GM12872 (cell line): ENCODE data around the gene SFMBT2.

Experiments used
- CTCF ChIP-seq: IDR thresholded peaks from 3 replicates; pipeline ENCODE4 v1.5.1; 2011; ENCODE audit warnings: low read depth, mild to moderate bottlenecking, low read length, moderate library complexity; ENCODE audit not compliant: insufficient read depth

The SFMBT2 gene

DNA sequence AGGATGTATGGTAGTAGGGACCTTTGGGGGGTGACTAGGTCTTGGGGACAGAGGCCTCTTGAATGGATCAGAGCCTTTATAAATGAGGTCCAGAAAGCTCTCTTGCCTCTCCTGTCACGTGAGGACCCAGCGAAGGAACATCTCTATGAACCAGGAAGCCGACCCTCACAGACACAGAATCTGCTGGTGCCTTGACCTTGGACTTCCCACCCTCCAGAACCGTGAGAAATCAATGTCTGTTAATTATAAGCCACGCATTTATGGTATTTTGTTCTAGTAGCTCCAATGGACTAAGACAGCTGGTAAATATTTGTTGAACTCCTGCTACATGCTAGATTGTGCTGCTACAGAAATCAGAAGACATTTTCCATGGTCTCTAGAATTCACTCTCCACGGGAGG, 276.9 kb downstream of the SFMBT2 start:
- no peak for TF ChIP-seq CTCF

- no peak for TF ChIP-seq CTCF
These were observed 277.6 kb downstream of the SFMBT2 start for GRCh38 chr10:7133278-7133677.

GRCh38 chr10:7130191-7130911, 280.5 kb downstream of the SFMBT2 start:
- no peak for TF ChIP-seq CTCF

DNA sequence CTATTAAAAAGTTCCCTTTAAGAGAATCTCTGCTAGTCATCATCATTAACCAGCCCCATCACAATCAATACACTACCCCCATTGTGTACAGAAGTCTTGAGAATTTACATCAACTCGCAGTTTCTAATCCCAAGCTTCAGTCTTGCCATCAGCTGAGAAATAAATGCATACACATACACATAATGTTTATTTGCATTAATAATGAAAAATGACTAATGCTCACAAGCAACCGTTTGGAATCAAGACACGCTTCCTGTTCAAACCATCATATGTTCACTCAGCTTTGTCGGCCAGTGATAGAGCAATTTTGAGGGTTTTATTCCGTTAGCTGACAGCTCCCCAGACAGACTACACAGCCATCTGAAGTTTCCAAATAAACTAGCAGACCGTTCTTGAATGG, 287.1 kb downstream of the SFMBT2 start:
- no peak for TF ChIP-seq CTCF

DNA sequence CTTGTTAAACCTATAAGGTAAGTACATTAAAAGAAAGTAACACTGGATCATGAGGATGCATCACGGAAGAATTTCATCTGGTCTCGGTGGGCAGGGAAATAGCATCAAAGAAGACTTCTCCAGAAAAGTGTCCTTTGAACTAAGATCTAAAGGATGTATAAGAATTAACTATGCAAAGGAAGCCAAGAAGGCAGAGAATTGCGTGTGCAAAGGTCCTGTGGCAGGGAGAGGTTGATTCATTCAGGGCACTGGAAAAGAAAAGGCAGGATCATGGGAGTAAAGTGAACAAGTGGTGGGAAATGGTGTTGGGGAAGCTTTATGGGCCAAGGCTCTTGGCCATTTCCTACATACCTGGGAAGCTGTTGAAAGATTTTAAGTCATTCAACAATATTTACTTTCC, 288.3 kb downstream of the SFMBT2 start:
- TF ChIP-seq CTCF = no peak

GRCh38 chr10:7121154-7121797, 289.6 kb downstream of the SFMBT2 start:
- TF ChIP-seq CTCF = peak; percentile 86

GRCh38 chr10:7119325-7120015, 291.4 kb downstream of the SFMBT2 start:
- TF ChIP-seq CTCF = no peak
